GM21737 (cell line): Measurements from ENCODE around the gene FXN.
A peak's percentile ranks its signal among the peaks of the same experiment; 100 is the strongest.
"Not testable (repeated sequence)": the region's sequence is repeated elsewhere in the genome, so short reads cannot be mapped to it uniquely, and the experiment has no call there.

Source experiments
- ATAC-seq: cut with Tn5 transposase; IDR thresholded peaks from one replicate; pipeline ENCODE4 v1.9.1; 2021; ENCODE audit warnings: mild to moderate bottlenecking, moderate library complexity; ENCODE audit not compliant: unreplicated experiment

The FXN gene

GRCh38 chr9:69097923-69098593 lies 62.5 kb downstream of the FXN start:
- ATAC-seq: no peak

- ATAC-seq: not testable (repeated sequence)
Measured at GRCh38 chr9:69103348-69103996, 67.9 kb downstream of the FXN start.

- no peak for ATAC-seq
Measured at GRCh38 chr9:69104830-69105527, 69.4 kb downstream of the FXN start.

DNA sequence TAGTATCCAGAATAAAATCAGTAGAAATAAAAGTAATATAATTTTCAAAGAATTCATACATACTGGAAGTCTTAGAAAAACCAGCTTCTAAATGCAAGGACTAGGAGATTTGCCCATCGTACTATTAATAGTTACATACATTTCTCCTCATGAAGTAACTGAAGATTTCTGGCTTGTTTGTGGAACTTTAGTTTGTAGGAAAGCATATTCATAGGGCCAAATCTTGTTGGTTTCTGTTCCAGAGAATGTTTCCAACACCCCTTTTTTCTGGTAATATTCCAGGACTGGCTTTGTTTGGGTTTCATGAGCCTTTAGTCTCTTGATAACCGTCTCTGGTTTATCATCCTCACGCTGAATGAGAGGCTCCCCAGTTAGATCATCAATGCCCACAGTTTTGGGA lies 72.2 kb downstream of the FXN start:
- no peak for ATAC-seq

- not testable (repeated sequence) for ATAC-seq
Measured at GRCh38 chr9:69108706-69109105, 73.2 kb downstream of the FXN start.

- ATAC-seq: no peak
Measured at GRCh38 chr9:69109152-69109551, 73.6 kb downstream of the FXN start.

DNA sequence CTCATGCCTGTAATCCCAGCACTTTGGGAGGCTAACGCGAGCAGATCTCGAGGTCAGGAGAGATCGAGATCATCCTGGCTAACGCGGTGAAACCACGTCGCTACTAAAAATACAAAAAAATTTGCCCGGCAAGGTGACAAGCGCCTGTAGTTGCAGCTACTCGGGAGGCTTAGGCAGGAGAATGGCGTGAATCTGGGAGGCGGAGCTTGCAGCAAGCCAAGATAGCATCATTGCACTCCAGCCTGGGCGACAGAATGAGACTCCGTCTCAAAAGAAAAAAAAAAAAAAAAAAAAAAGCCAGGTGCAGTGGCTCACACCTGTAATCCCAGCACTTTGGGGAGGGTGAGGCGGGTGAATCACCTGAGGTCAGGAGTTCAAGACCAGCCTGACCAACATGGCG lies 77.1 kb downstream of the FXN start:
- ATAC-seq: not testable (repeated sequence)

- no peak for ATAC-seq
Measured at GRCh38 chr9:69115621-69116020, 80.1 kb downstream of the FXN start.

- ATAC-seq: no peak
Measured at GRCh38 chr9:69118656-69119055, 83.1 kb downstream of the FXN start.

DNA sequence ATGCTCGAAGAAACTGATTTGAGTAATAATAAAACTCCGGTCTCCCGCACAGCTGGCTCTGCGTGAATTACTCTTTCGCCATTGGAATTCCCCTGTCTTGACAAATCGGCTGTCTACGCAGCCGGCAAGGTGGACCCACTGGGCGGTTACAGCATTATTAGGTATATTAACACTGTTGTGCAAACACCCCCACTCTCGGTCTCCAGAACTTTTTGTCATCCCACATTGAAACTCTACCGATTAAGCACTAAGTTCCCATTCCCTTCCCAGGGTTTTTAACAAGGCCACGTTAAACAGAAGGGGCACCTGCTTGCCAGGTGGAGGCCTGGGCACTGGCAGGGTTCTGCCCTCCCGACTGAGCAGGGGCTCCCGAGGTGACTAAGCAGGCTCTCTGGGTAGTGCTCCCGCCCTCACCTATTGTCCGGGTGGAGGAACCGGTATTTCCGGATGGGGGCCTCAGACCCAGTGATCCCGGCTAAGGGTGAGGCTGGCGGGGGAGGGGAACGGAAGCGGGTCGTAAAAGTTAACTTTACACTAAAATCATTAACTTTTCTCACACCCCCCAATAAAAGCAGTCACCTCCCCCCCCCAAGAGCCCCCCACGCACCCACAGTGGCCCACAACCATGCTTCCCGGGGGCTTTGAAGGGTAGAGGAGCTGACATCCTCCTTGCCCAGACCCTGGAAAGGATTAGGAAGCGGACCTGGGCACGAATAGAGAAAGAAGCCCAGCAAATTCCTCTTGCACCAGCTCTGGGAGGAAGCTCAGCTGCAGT lies 85.0 kb downstream of the FXN start:
- no peak for ATAC-seq

GRCh38 chr9:69121155-69122081 lies 85.9 kb downstream of the FXN start:
- peak; percentile 73 for ATAC-seq

- peak; percentile 50 for ATAC-seq
Measured at GRCh38 chr9:69122082-69122548, 86.6 kb downstream of the FXN start.

DNA sequence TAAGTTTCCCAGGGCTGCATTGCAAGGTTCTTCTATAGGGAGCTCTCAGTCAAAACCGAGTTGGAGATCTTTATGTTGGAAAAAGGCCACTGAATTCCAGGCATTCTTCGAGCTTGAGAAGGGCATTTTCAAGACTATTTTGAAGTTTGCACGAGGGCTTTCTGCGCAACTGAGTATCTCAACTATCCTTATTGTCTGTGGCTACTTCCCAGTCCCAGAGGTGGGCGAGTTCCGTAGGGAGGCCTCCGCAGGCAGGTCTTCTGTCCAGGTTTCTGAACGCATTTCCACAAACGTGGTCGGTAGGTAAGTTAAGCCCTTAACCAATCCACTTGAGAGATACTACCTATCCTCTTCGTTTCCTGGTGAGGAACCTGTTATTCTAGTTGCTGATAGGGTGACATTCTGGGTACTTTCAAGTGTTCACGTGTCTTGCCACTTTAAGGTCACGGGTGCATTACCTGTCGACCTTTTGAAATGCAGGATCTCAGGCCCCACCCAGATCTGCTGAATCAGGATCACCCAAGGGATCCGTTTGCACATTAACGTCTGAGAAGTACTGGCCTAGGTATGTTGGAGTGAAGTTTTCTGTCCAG lies 87.1 kb downstream of the FXN start:
- no peak for ATAC-seq

DNA sequence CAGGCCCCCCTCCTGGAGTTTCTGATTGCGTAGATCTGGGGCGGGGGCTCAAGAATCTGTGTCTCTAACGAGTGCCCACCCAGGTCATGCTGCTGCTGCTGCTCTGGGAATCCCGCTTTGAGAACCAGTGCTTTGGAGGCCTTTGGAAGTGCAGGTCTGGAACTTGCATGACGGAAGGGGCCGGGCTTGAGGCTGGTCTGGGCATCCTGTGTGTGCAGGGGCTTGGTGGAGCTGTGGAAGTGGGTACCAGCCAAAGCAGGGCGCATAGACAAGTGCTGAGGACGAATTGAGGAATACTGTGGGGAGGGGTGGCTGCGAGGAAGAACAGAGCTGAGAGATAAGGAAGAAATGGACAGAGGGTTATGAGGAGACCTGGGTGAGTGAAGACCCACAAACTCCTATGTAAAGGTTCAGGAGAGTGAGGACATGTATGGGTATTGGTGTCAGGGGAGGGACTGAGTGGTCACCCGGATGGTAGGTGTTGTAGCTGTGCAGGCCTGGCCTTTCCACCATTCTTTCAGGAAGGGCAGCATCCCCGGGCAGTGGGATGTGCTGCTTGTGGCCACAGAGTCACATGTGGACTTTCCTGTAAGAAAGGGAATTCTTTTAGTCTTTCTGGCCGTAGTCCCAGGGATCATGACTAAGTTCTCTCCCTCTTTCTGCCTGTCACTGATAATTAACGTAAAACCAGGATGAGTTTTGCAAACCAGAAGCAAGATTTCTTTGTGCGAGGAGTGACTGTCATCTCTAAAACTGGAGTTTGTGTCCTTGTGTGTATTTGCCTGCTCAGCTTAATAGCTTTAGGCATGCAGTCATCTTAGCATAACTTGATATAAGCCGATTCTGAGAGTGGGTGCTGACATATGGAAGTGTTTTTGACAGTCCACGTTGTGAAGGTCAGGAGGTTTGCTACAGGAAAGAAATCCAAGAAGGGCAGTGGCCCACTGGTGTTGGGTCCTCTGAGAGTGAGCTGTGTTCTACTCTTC lies 95.2 kb downstream of the FXN start:
- no peak for ATAC-seq

DNA sequence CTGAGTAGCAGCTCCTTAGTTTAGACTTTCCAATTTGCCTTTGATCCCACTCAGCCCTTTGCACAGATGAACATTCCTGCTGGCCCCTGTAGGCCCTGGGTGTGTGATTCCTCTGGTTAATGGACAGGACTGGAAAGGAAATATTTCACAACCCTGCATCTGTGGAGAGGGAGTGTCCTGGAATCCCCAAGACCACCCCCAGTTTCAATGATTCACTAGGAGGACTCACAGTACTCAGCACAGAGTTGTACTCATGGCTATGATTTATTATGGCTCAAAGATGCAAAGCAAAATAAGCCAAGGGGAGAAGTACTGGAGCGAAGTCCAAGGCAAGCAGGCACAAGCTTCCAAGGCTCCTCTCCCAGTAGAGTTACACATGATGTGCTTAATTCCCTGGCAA lies 96.1 kb downstream of the FXN start:
- ATAC-seq: no peak

DNA sequence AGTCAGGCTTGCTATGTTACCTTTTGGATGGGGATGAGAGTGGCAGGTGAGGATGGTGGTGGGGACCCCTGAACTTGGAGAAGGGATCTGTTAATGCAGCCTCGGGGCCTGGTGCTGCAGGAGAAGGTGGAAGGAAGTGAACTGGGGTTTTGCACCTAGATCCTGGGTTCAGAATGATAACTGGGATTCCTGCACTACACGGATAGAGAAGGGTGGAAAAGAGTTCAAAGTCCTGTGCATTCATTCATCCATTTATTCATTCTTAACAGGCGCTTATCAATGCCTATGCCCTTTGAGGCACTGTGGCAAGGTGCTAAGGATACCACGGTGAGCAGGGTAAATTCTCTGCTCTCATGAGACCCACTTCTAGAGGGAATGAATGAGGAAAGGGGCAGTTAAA lies 96.8 kb downstream of the FXN start:
- no peak for ATAC-seq

DNA sequence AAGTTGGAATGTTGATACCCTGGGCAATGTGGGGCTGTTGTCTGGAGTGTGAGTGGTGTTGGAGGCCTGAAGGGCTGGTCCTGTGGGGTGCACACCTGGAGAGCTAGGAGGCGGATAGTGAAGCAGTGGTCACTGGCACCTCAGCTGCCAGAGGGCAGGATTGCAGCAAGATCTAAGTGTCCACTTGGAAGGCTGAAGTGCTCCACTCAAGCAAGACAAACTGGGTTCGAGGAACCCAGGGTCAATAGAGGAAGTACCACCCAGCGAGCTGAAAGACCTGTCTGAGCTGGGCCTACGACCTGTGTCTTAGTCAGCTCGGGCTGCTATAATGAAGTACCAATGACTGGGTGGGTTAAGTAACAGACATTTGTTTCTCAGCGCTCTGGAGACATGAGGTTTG lies 98.9 kb downstream of the FXN start:
- ATAC-seq: no peak

DNA sequence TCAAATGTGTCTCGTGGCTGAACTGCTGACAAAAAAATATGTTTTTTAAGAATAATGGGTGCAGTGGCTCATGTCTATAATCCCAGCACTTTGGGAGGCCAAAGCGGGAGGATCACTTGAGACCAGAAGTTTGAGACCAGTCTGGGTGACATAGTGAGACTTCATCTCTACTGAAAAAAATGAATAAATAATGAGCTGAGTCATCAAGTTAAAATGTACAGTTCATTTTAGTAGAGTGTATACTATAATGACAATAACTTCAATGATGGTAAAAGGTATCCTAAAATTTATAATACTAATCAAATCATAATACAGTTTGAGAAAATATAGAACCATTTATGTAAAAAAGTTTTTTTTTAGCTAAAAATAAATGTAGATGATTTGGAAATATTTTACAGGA lies 100.6 kb downstream of the FXN start:
- ATAC-seq: no peak

GRCh38 chr9:69136779-69137178 lies 101.2 kb downstream of the FXN start:
- no peak for ATAC-seq
